Measurements from ENCODE around the gene METTL4.
"Not testable (repeated sequence)": the region's sequence is repeated elsewhere in the genome, so short reads cannot be mapped to it uniquely, and the experiment has no call there.

The METTL4 gene

DNA sequence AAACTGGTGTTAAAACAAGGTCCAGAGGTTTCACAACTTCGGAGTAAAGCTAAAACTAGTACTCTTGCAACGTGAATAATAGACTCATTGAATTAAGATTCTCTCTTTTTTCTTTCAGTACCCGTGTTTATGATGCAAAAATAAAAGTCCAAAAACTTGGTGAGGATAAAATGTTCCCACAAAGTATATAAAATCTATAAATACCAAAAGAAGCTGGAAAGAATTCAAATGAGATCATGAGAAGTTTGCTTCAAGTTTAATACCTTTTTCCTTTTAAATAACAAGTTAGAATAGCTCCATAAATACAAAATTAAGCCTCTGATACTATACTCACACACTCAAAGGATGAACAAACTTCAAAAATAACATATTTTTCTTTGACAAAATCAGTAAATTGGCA is 34.0 kb downstream of the METTL4 start:
- Histone ChIP-seq H3K4me1 (ENCODE audit: control insufficient read depth in 1 of 2, insufficient read depth in 2 of 2, low read length in 2 of 2) (peaks cover 0 to 10% of the 10 kb centered on the region in 2 donors), H3K9me3 (ENCODE audit: control insufficient read depth in 1 of 2, low read length in 2 of 2) (no peaks in the 10 kb centered on the region), H3K27me3 (ENCODE audit: low read depth, low read length) (no peaks in the 10 kb centered on the region), H3K27ac (ENCODE audit: low read length) (no peak overlapping the region), H3K4me3 (ENCODE audit: low read depth in 1 of 2, low read length in 2 of 2) (no peak overlapping the region), H3K36me3 (ENCODE audit: control insufficient read depth in 1 of 2, insufficient read depth in 2 of 2, low read length in 2 of 2) (peaks cover 6 to 8% of the 10 kb centered on the region in 2 donors)

DNA sequence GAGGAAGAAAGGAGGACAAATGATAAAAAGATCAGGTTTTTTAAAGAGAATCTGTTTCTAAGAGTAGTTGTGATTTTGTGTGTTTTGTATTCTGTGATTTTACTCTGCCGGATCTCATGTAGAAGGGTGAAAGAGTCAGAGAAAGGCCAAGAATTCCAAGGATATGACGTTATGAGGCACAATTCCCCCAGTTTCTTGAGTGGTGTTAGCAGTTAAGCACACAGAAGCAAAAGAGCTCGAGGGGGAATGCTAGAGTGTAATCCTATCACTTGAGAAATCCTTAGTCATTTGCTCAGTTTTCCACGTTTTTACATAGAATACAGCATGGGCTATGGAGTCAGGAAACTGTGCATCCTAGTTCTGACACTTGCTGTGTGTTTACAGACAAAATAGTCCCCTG is 34.8 kb downstream of the METTL4 start:
- H3K27ac ChIP-seq (ENCODE audit: low read length): no peak overlapping the region
- peaks cover 0 to 10% of the 10 kb centered on the region in 2 donors for H3K4me1 ChIP-seq (ENCODE audit: control insufficient read depth in 1 of 2, insufficient read depth in 2 of 2, low read length in 2 of 2)
- H3K4me3 ChIP-seq (ENCODE audit: low read depth in 1 of 2, low read length in 2 of 2): no peak overlapping the region
- H3K9me3 ChIP-seq (ENCODE audit: control insufficient read depth in 1 of 2, low read length in 2 of 2): no peaks in the 10 kb centered on the region
- peaks cover 6 to 10% of the 10 kb centered on the region in 2 donors for H3K36me3 ChIP-seq (ENCODE audit: control insufficient read depth in 1 of 2, insufficient read depth in 2 of 2, low read length in 2 of 2)
- H3K27me3 ChIP-seq (ENCODE audit: low read depth, low read length): no peaks in the 10 kb centered on the region

DNA sequence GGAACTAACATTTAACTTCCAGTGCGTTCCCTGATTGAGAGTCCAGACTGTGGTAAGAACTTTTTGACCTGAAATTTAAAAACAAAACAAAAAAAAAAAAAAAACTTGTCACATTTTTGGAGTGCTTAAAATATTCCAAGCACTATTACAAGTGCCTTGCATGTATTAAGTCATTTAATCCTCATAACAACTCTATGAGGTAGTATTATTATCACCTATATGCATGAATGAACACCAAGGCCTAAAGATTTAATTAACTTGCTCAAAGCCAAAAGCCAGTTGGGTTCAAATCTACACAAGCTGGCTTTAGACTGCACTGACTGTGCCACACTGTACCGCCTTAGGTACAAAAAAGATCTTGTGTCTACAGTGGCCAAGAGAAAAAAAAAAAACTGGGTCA is 35.2 kb downstream of the METTL4 start:
- H3K4me1 ChIP-seq (ENCODE audit: control insufficient read depth in 1 of 2, insufficient read depth in 2 of 2, low read length in 2 of 2): peaks cover 0 to 10% of the 10 kb centered on the region in 2 donors
- no peak overlapping the region for H3K4me3 ChIP-seq (ENCODE audit: low read depth in 1 of 2, low read length in 2 of 2)
- peaks cover 6 to 10% of the 10 kb centered on the region in 2 donors for H3K36me3 ChIP-seq (ENCODE audit: control insufficient read depth in 1 of 2, insufficient read depth in 2 of 2, low read length in 2 of 2)
- no peaks in the 10 kb centered on the region for H3K9me3 ChIP-seq (ENCODE audit: control insufficient read depth in 1 of 2, low read length in 2 of 2)
- no peak overlapping the region for H3K27ac ChIP-seq (ENCODE audit: low read length)
- H3K27me3 ChIP-seq (ENCODE audit: low read depth, low read length): no peaks in the 10 kb centered on the region

DNA sequence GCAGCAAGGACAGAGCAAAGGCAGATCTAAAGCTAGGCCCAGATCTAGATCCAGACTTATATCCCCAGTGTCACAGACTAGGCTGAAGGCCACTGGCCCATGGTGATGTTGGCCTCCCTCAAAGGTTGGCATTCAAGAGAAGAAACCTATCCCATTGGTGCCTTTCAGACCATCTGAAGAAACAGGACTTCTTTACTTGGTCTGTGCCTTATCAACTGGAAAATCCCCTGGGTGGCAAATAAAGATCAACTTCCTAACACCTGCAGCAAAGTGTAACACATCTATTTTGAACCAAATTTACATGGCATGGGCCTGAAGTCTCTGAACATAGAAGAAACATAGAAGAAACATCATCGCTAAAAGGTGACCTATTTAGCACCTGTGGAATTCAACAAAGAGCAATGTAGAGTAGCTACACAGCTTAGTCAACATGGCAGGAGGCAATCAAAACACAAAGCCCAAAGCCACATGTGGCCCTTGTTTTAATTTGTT is 35.8 kb downstream of the METTL4 start:
- Histone ChIP-seq H3K27me3 (ENCODE audit: low read depth, low read length) (no peaks in the 10 kb centered on the region), H3K4me1 (ENCODE audit: control insufficient read depth in 1 of 2, insufficient read depth in 2 of 2, low read length in 2 of 2) (peaks cover 0 to 10% of the 10 kb centered on the region in 2 donors), H3K36me3 (ENCODE audit: control insufficient read depth in 1 of 2, insufficient read depth in 2 of 2, low read length in 2 of 2) (peaks cover 6 to 10% of the 10 kb centered on the region in 2 donors), H3K27ac (ENCODE audit: low read length) (no peak overlapping the region), H3K9me3 (ENCODE audit: control insufficient read depth in 1 of 2, low read length in 2 of 2) (no peaks in the 10 kb centered on the region), H3K4me3 (ENCODE audit: low read depth in 1 of 2, low read length in 2 of 2) (no peak overlapping the region)

DNA sequence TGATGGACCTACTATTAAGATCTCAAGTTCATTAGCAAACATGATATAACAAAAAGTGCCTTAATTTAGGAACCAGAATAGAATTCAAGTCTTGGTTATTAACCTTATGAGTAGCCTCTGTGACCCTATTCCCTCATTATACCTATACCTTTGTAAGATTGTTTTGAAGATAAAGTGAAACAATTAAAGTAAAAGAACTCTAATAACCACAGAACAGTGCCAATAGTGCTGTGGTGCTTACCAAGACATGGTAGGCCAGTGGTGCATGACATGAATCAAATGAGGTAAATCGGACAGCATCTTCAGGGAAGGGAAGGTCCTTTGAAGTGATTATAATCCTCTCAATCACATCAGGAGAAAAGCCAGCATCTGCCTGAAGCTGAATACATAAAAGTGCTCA is 36.4 kb downstream of the METTL4 start:
- H3K27ac ChIP-seq (ENCODE audit: low read length): no peak overlapping the region
- peaks cover 6 to 10% of the 10 kb centered on the region in 2 donors for H3K36me3 ChIP-seq (ENCODE audit: control insufficient read depth in 1 of 2, insufficient read depth in 2 of 2, low read length in 2 of 2)
- H3K4me1 ChIP-seq (ENCODE audit: control insufficient read depth in 1 of 2, insufficient read depth in 2 of 2, low read length in 2 of 2): peaks cover 0 to 10% of the 10 kb centered on the region in 2 donors
- H3K9me3 ChIP-seq (ENCODE audit: control insufficient read depth in 1 of 2, low read length in 2 of 2): no peaks in the 10 kb centered on the region
- H3K27me3 ChIP-seq (ENCODE audit: low read depth, low read length): no peaks in the 10 kb centered on the region
- H3K4me3 ChIP-seq (ENCODE audit: low read depth in 1 of 2, low read length in 2 of 2): no peak overlapping the region

DNA sequence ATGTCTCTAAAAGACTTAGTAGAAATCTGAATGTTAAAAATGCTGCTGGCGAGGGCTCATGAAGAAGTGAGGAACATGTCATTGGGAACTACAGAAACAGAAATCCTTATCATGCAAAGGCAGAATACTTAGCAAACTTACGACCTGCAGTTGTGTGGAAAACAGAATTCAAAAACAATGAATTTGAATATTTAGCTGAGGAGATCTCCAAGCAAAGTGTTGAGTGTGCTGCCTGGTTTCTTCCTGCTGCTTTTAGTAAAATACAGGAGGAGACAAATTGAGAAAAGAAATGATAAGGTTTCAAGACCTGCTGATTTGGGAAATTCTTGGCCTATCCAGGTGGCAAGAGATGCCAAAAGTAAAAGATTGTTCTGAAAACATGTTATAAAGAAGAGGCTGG is 38.5 kb downstream of the METTL4 start:
- H3K4me1 ChIP-seq (ENCODE audit: control insufficient read depth in 1 of 2, insufficient read depth in 2 of 2, low read length in 2 of 2): peaks cover 0 to 4% of the 10 kb centered on the region in 2 donors
- peaks cover 0 to 10% of the 10 kb centered on the region in 2 donors for H3K36me3 ChIP-seq (ENCODE audit: control insufficient read depth in 1 of 2, insufficient read depth in 2 of 2, low read length in 2 of 2)
- H3K9me3 ChIP-seq (ENCODE audit: control insufficient read depth in 1 of 2, low read length in 2 of 2): no peaks in the 10 kb centered on the region
- H3K4me3 ChIP-seq (ENCODE audit: low read depth in 1 of 2, low read length in 2 of 2): no peak overlapping the region
- no peak overlapping the region for H3K27ac ChIP-seq (ENCODE audit: low read length)
- no peaks in the 10 kb centered on the region for H3K27me3 ChIP-seq (ENCODE audit: low read depth, low read length)

DNA sequence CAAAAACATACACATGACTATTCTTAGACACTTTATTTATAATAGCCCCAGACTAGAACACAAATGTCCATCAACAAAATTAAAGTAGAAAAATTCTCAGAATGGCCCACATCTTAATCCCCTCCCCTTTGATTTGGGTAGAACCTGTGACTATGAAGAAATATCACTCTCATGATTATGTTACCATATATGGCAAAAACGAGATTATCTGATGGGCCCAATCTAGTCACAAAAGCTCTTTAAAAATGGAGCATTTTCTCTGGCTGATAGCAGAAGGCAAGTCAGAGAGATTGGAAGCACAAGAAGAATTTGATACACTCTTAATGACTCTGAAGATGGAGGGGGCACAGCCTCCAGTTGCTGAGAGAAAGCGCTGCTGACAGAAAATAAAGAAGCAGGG is 39.6 kb downstream of the METTL4 start:
- no peak overlapping the region for H3K27ac ChIP-seq (ENCODE audit: low read length)
- H3K36me3 ChIP-seq (ENCODE audit: control insufficient read depth in 1 of 2, insufficient read depth in 2 of 2, low read length in 2 of 2): peaks cover 0 to 10% of the 10 kb centered on the region in 2 donors
- no peaks in the 10 kb centered on the region for H3K9me3 ChIP-seq (ENCODE audit: control insufficient read depth in 1 of 2, low read length in 2 of 2)
- H3K27me3 ChIP-seq (ENCODE audit: low read depth, low read length): no peaks in the 10 kb centered on the region
- no peaks in the 10 kb centered on the region for H3K4me1 ChIP-seq (ENCODE audit: control insufficient read depth in 1 of 2, insufficient read depth in 2 of 2, low read length in 2 of 2)
- H3K4me3 ChIP-seq (ENCODE audit: low read depth in 1 of 2, low read length in 2 of 2): no peak overlapping the region

DNA sequence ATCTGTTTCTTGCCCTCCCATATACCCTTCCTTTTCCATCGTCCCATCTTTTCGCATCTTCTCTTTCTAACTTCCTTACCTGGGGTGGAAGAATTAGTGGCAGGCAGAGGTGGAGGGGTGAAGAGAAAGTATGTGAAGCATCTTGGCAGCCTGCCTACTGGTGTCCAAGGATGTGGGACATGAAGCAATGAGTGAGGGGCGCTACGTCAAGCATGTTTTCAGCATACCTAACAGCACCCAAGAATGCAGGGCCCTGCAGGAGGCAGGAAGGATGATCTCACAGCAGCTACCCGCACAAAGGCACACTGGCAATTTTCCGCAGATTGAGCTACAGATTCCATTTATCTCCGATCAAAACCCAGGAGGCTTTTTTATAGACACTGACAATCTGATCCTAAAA is 42.2 kb downstream of the METTL4 start:
- Histone ChIP-seq H3K9me3 (ENCODE audit: control insufficient read depth in 1 of 2, low read length in 2 of 2) (no peaks in the 10 kb centered on the region), H3K4me1 (ENCODE audit: control insufficient read depth in 1 of 2, insufficient read depth in 2 of 2, low read length in 2 of 2) (no peaks in the 10 kb centered on the region), H3K36me3 (ENCODE audit: control insufficient read depth in 1 of 2, insufficient read depth in 2 of 2, low read length in 2 of 2) (peaks cover 0 to 9% of the 10 kb centered on the region in 2 donors), H3K27me3 (ENCODE audit: low read depth, low read length) (no peaks in the 10 kb centered on the region), H3K4me3 (ENCODE audit: low read depth in 1 of 2, low read length in 2 of 2) (no peak overlapping the region), H3K27ac (ENCODE audit: low read length) (no peak overlapping the region)

DNA sequence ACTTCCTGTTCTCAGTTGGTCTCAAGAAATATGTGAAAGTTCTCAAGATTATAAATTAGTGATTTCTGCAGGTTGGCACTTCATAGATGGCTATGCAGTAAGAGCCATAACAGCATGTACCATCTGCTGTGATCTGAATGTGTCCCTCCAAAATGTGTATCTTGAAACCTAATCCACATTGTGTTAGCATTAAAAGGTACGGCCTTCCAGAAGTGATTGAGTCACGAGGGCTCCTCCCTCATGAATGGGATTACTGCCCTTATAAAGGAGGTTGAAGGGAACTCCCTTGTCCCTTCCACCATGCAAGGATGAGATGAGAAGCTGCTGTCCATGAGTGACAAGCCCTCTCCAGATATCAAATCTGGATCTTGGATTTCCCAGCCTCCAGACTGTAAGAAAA is 45.0 kb downstream of the METTL4 start:
- H3K27ac ChIP-seq (ENCODE audit: low read length): no peak overlapping the region
- no peaks in the 10 kb centered on the region for H3K36me3 ChIP-seq (ENCODE audit: control insufficient read depth in 1 of 2, insufficient read depth in 2 of 2, low read length in 2 of 2)
- no peaks in the 10 kb centered on the region for H3K9me3 ChIP-seq (ENCODE audit: control insufficient read depth in 1 of 2, low read length in 2 of 2)
- no peak overlapping the region for H3K4me3 ChIP-seq (ENCODE audit: low read depth in 1 of 2, low read length in 2 of 2)
- no peaks in the 10 kb centered on the region for H3K4me1 ChIP-seq (ENCODE audit: control insufficient read depth in 1 of 2, insufficient read depth in 2 of 2, low read length in 2 of 2)
- no peaks in the 10 kb centered on the region for H3K27me3 ChIP-seq (ENCODE audit: low read depth, low read length)

DNA sequence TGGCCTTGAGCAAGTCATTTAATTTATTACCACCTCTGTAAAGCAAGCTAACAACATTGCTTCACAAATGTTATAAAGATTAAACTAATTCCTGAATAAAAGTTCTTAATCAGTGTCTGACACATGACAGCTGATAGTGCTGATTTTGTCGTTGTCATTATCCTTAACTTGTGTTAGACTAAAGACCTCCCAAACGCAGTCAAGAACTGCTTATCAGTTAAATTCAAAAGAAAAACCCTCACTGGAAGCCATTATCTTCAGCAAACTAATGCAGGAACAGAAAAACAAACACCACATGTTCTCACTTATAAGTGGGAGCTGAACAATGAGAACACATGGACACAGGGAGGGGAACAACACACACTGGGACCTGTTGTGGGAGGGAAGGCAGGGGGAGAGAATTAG is 46.5 kb downstream of the METTL4 start:
- not testable (repeated sequence) for H3K36me3 ChIP-seq (ENCODE audit: control insufficient read depth in 1 of 2, insufficient read depth in 2 of 2, low read length in 2 of 2)

DNA sequence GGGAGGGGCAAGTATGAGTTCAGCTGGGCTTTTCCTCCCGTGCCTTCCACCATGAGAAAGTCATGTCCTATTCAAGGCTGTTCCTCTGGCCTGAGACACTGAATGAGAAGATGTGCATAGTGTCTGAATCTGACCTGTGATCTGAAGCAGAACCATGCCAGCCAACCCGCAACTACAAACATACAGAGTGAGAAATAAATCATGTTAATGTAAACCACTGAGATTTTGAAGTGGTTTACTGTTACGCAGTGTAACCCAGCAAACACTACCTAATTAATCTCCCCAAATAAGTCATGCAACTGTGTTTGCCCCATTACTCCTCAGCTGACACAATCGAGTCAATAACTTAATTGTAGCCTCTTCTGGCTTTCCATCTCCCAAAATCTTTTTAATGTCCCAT is 49.2 kb downstream of the METTL4 start:
- H3K36me3 ChIP-seq (ENCODE audit: control insufficient read depth in 1 of 2, insufficient read depth in 2 of 2, low read length in 2 of 2): no peaks in the 10 kb centered on the region
- no peaks in the 10 kb centered on the region for H3K4me1 ChIP-seq (ENCODE audit: control insufficient read depth in 1 of 2, insufficient read depth in 2 of 2, low read length in 2 of 2)
- no peaks in the 10 kb centered on the region for H3K27me3 ChIP-seq (ENCODE audit: low read depth, low read length)
- H3K27ac ChIP-seq (ENCODE audit: low read length): no peak overlapping the region
- H3K4me3 ChIP-seq (ENCODE audit: low read depth in 1 of 2, low read length in 2 of 2): no peak overlapping the region
- H3K9me3 ChIP-seq (ENCODE audit: control insufficient read depth in 1 of 2, low read length in 2 of 2): no peaks in the 10 kb centered on the region

More for the DNA sequence above, 46.5 kb downstream of the METTL4 start:
- not testable (repeated sequence) for H3K4me1 ChIP-seq (ENCODE audit: control insufficient read depth in 1 of 2, insufficient read depth in 2 of 2, low read length in 2 of 2); H3K9me3 ChIP-seq (ENCODE audit: control insufficient read depth in 1 of 2, low read length in 2 of 2); H3K27me3 ChIP-seq (ENCODE audit: low read depth, low read length); H3K27ac ChIP-seq (ENCODE audit: low read length); H3K4me3 ChIP-seq (ENCODE audit: low read depth in 1 of 2, low read length in 2 of 2)

DNA sequence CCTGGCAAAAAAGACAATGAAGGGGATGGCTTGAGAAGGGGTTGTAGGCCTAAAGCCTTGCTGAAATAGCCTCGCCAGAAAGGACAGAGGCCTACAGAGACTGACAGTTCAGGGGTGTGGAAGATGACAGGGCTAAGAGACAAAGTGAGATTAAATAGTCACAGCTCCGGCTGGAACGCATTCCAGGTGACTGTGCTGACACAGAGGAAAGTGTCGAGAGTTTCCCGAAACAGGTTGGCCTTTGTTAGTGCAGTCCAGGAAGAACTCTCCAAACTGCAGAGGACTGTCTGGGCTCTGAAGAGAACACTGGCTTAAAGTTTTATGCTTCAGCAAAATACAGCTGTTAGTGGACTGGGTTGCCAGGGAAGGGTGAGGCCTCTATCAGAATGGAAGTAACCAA is 52.8 kb downstream of the METTL4 start:
- H3K36me3 ChIP-seq (ENCODE audit: control insufficient read depth in 1 of 2, insufficient read depth in 2 of 2, low read length in 2 of 2): no peaks in the 10 kb centered on the region
- no peak overlapping the region for H3K4me3 ChIP-seq (ENCODE audit: low read depth in 1 of 2, low read length in 2 of 2)
- H3K9me3 ChIP-seq (ENCODE audit: control insufficient read depth in 1 of 2, low read length in 2 of 2): no peaks in the 10 kb centered on the region
- no peaks in the 10 kb centered on the region for H3K4me1 ChIP-seq (ENCODE audit: control insufficient read depth in 1 of 2, insufficient read depth in 2 of 2, low read length in 2 of 2)
- no peak overlapping the region for H3K27ac ChIP-seq (ENCODE audit: low read length)
- H3K27me3 ChIP-seq (ENCODE audit: low read depth, low read length): no peaks in the 10 kb centered on the region
